Esophagus squamous epithelium (tissue), 4 donors: ENCODE data around the gene RASGRF1.

ENCODE experiments used
- CTCF ChIP-seq, 6 experiments: fragments of 450-650 bp in 4 of 6; fragments of 200-600 bp in 2 of 6; sonication (generic) in 2 of 6; IDR thresholded peaks; one replicate each; pipeline ENCODE4 v1.5.1; 2016 to 2019; ENCODE audit warnings: antibody characterized with exemption in 6 of 6, mild to moderate bottlenecking in 4 of 6, moderate library complexity in 4 of 6
- POLR2A ChIP-seq, 4 donors: fragments of 450-650 bp; IDR thresholded peaks; one replicate each; pipeline ENCODE4 v1.6.1; 2017; ENCODE audit warnings: antibody characterized with exemption in 4 of 4, mild to moderate bottlenecking in 4 of 4, moderate library complexity in 3 of 4

GRCh38 chr15:78937132-78937739 is 153.3 kb downstream of the RASGRF1 start:
- TF ChIP-seq CTCF (IDR thresholded peaks at IDR 0.05) (no peak), POLR2A (IDR thresholded peaks at IDR 0.05) (no peak)
